ENCODE data around the gene CCDC141.

DNA sequence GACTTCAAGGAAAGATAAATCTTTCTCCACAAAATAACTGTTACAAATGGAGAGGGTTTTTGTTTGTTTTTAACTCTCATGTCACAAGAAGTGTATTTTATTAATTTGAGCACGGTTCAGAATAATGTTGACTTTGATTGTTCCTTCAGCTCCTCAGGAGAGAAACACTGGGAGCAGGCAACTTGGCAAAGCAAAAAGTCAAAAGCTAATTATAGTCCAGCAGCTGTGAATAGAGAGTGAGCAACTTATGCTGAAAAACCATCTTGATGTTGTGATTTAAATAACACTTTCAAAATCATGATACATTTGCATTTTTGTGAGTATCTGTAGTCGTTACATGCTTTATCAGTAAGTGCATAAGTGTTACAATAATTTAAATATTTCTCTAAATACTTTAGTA, 205.2 kb downstream of the CCDC141 start:
- TF ChIP-seq POLR2A (IDR thresholded peaks at IDR 0.05), result no peak
- TF ChIP-seq, protein P1, sequence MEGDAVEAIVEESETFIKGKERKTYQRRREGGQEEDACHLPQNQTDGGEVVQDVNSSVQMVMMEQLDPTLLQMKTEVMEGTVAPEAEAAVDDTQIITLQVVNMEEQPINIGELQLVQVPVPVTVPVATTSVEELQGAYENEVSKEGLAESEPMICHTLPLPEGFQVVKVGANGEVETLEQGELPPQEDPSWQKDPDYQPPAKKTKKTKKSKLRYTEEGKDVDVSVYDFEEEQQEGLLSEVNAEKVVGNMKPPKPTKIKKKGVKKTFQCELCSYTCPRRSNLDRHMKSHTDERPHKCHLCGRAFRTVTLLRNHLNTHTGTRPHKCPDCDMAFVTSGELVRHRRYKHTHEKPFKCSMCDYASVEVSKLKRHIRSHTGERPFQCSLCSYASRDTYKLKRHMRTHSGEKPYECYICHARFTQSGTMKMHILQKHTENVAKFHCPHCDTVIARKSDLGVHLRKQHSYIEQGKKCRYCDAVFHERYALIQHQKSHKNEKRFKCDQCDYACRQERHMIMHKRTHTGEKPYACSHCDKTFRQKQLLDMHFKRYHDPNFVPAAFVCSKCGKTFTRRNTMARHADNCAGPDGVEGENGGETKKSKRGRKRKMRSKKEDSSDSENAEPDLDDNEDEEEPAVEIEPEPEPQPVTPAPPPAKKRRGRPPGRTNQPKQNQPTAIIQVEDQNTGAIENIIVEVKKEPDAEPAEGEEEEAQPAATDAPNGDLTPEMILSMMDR (IDR thresholded peaks at IDR 0.05), result no peak

Measured in Peyer's patch (tissue), 4 donors.